SK-N-SH treated with all-trans-retinoic acid at 6 μM for 48 hours (cell line): ENCODE data around the gene NT5C3A.

Experiments
- ARNTL ChIP-seq: fragments of 450-650 bp; formaldehyde crosslinking; IDR thresholded peaks from 2 replicates; pipeline ENCODE4 v1.5.0; 2020; ENCODE audit warnings: low read depth, mild to moderate bottlenecking, moderate library complexity, borderline replicate concordance
- CREB5 ChIP-seq: fragments of 250-450 bp; sonication (Bioruptor Pico); IDR thresholded peaks from 2 replicates; pipeline ENCODE4 v1.5.1; 2020; ENCODE audit warnings: low read depth, mild to moderate bottlenecking, moderate library complexity
- ISL1 ChIP-seq: fragments of 250-450 bp; sonication (Bioruptor Pico); IDR thresholded peaks from 2 replicates; pipeline ENCODE4 v2.1.2; 2022; ENCODE audit warnings: mild to moderate bottlenecking, moderate library complexity
- PATZ1 ChIP-seq: fragments of 250-450 bp; sonication (Bioruptor Pico); IDR thresholded peaks from 2 replicates; pipeline ENCODE4 v1.8.0; 2020; ENCODE audit warnings: mild to moderate bottlenecking, moderate library complexity, borderline replicate concordance
- SNAI2 ChIP-seq: fragments of 250-450 bp; sonication (Bioruptor Pico); IDR thresholded peaks from 2 replicates; pipeline ENCODE4 v1.5.0; 2020; ENCODE audit warnings: mild to moderate bottlenecking, moderate library complexity
- TCF4 ChIP-seq: fragments of 250-450 bp; sonication (Bioruptor Pico); IDR thresholded peaks from 2 replicates; pipeline ENCODE4 v1.8.0; 2021; ENCODE audit warnings: mild to moderate bottlenecking, moderate library complexity, borderline replicate concordance

- TF ChIP-seq ISL1 (CRISPR knock-in tag) (no peak), TCF4 (CRISPR knock-in tag) (no peak), ARNTL (CRISPR knock-in tag) (no peak), SNAI2 (CRISPR knock-in tag) (no peak), PATZ1 (CRISPR knock-in tag) (no peak), CREB5 (CRISPR knock-in tag) (no peak)
Observed at GRCh38 chr7:33050535-33051318, 11.8 kb downstream of the NT5C3A start.
